Measurements from ENCODE around the gene ZNF398.
"Not testable (repeated sequence)": the region's sequence is repeated elsewhere in the genome, so short reads cannot be mapped to it uniquely, and the experiment has no call there.

The ZNF398 gene

DNA sequence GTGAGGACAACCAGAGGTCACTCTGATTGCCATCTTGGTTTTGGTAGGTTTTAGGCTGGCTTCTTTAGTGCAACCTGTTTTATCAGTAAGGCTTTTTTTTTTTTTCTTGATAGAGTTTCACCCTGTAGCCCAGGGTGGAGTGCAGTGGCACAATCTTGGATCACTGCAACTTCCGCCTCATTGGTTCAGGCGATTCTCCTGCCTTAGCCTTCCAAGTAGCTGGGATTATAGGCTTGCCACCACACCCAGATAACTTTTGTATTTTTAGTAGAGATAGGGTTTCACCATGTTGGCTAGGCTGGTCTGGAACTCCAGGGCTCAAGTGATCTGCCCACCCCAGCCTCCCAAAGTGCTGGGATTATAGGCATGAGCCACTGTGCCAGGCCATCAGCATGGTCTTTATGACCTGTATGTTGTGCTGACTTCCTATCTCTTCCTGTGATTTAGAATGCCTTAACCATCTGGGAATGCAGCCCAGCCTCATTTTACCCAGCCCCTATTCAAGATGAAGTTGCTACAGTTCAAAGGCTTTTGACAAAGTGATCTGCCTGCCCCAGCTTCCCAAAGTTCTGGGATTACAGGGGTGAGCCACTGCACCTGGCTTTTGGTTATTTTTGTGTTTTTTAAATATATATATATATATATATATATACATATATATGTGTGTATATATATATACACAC, 14.1 kb upstream of the ZNF398 start:
- peaks cover 2% of the 10 kb centered on the region; the same call in 1 of the 2 replicates for H3K4me1 ChIP-seq
- in situ Hi-C loops (cut with MboI; ENCODE audit: low sequenced_read_pairs), result no loop called here
- DNase-seq (ENCODE audit: low spot score in 2 of 2), result no peak
- no peak overlapping the region for H3K4me3 ChIP-seq
- H3K27me3 ChIP-seq (ENCODE audit: low read depth), result no peaks in the 10 kb centered on the region
- H3K36me3 ChIP-seq (replicated peaks), result peaks cover 32% of the 10 kb centered on the region
- peaks cover 15% of the 10 kb centered on the region; the same call in 1 of the 2 replicates for H3K9me3 ChIP-seq

DNA sequence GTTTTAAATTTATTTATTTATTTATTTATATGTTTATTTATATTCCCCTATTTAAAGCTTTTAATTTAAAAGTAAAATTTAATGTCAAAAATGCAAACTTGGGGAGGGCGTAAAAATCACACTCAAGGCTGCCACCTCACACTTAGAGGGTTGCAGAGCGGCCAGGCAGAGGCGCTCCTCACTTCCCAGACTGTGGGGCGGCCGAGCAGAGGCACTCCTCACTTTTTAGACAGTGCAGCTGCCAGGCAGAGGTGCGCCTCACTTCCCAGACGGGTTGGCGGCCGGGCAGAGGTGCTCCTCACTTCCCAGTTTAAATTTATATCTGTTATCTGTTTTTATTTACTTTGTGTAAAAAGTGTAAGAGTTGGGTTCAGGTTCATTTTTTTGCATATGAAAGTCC, 11.1 kb upstream of the ZNF398 start:
- no peaks in the 10 kb centered on the region for H3K27me3 ChIP-seq (ENCODE audit: low read depth)
- H3K4me1 ChIP-seq, result no peaks in the 10 kb centered on the region
- no peak for DNase-seq (ENCODE audit: low spot score in 2 of 2)
- H3K9me3 ChIP-seq, result peaks cover 3% of the 10 kb centered on the region; the same call in 1 of the 2 replicates
- in situ Hi-C loops (cut with MboI; ENCODE audit: low sequenced_read_pairs), result no loop called here
- H3K36me3 ChIP-seq (replicated peaks), result peaks cover 8% of the 10 kb centered on the region
- H3K4me3 ChIP-seq, result no peak overlapping the region

DNA sequence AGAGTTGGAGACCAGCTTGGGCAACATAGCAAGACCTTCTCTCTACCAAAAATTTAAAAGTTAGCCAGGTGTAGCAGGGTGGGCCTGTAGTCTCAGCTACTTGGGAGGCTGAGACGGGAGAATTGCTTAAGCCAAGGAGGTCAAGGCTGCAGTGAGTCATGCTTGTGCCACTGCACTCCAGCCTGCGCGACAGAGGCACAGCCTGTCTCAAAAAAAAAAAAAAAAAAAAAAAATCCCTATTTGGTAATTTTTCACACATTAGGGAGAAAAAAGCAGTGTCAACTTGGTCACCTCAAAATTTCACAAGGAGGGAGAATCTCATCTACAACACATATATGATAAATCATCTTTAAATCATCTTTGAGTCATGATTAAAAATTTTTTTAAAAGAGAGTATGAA, 6.4 kb upstream of the ZNF398 start:
- Histone ChIP-seq H3K9me3 (no peaks in the 10 kb centered on the region), H3K36me3 (replicated peaks) (no peaks in the 10 kb centered on the region), H3K4me3 (no peak overlapping the region), H3K27me3 (ENCODE audit: low read depth) (no peaks in the 10 kb centered on the region), H3K4me1 (peaks cover 16% of the 10 kb centered on the region)
- no peak for DNase-seq (ENCODE audit: low spot score in 2 of 2)
- in situ Hi-C loops (cut with MboI; ENCODE audit: low sequenced_read_pairs), result no loop called here

DNA sequence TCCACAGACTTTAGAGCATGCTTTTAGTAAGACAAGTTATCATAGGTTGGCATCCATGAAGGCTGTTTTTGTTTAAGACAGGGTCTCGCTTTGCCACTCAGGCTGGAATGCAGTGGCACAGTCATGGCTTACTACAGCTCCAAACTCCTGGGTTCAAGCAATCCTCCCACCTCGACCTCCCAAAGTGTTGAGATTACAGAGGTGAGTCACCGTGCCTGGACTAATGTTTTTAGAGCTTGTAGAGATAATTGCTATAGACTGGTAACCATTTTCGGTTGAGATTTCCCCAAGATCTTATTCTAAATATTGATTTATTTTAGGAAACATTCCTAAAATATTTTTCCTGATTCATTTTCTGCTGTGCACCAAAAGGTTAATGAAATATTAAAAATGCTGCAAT, 5.4 kb upstream of the ZNF398 start:
- in situ Hi-C loops (cut with MboI; ENCODE audit: low sequenced_read_pairs), result no loop called here
- Histone ChIP-seq H3K36me3 (replicated peaks) (no peaks in the 10 kb centered on the region), H3K4me3 (no peak overlapping the region), H3K27me3 (ENCODE audit: low read depth) (no peaks in the 10 kb centered on the region), H3K9me3 (no peaks in the 10 kb centered on the region), H3K4me1 (peaks cover 25% of the 10 kb centered on the region)
- DNase-seq (ENCODE audit: low spot score in 2 of 2), result no peak

DNA sequence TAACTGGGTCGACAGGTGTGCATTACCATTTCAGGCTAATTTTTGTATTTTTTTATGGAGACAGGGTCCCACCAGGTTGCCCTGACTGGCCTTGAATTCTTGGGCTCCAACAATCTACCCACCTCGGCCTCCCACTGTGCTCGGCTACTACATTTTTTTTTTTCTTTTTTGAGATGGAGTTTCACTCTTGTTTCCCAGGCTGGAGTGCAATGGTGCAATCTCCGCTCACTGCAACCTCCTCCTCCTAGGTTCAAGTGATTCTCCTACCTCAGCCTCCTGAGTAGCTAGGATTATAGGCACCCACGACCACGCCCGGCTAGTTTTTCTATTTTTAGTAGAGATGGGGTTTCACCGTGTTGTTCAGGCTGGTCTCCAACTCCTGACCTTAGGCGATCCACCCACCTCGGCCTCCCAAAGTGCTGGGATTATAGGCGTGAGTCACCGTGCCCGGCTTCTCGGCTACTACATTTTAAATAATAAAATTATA, 2.8 kb upstream of the ZNF398 start:
- H3K4me3 ChIP-seq; H3K9me3 ChIP-seq; H3K36me3 ChIP-seq (replicated peaks); in situ Hi-C loops (cut with MboI; ENCODE audit: low sequenced_read_pairs); H3K27me3 ChIP-seq (ENCODE audit: low read depth): not testable (repeated sequence)
- H3K4me1 ChIP-seq, result peaks cover 26% of the 10 kb centered on the region
- peak in 1 of 2 experiments; percentile 53 for DNase-seq (ENCODE audit: low spot score in 2 of 2)

DNA sequence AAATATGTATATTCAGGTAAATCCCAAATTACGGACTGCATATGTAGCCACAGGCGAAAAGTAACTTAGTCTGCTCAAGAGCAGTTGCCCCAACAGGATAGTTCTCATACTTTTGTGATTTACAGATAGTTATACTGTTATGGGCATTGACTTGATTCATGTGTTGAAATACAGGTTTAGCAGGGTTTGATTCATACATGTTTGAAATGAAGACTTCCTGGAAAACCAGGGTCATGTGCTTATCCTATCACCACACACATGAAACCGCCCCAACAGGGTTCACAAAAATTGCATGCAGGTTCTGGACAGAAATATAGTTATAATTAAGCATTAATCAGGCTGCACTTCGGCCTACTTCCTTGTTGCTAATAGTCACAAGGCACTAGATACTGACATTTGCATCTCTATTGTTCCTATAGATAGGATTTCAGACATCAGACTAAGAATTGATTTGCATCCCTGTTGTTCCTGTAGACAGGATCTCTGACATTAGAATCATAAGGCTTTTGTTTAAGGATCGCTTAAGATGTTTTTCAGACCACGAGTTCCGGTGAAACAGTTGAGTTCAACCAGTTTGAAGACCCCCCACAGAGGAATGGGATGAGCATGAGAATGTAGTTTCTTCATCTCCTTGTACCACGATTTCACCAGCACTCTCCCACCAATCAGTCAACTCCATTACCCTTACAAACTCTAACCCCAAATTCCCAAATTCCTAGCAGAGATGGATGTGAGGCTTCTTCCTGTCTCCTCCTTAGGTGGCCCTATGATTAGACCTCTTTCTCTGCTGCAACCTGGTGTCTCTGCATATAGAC, 2.0 kb upstream of the ZNF398 start:
- in situ Hi-C loops (cut with MboI; ENCODE audit: low sequenced_read_pairs), result no loop called here
- Histone ChIP-seq H3K9me3 (no peaks in the 10 kb centered on the region), H3K36me3 (replicated peaks) (no peaks in the 10 kb centered on the region), H3K4me1 (peaks cover 26% of the 10 kb centered on the region), H3K4me3 (no peak overlapping the region), H3K27me3 (ENCODE audit: low read depth) (no peaks in the 10 kb centered on the region)
- DNase-seq (ENCODE audit: low spot score in 2 of 2), result peak; percentile 38 to 87

DNA sequence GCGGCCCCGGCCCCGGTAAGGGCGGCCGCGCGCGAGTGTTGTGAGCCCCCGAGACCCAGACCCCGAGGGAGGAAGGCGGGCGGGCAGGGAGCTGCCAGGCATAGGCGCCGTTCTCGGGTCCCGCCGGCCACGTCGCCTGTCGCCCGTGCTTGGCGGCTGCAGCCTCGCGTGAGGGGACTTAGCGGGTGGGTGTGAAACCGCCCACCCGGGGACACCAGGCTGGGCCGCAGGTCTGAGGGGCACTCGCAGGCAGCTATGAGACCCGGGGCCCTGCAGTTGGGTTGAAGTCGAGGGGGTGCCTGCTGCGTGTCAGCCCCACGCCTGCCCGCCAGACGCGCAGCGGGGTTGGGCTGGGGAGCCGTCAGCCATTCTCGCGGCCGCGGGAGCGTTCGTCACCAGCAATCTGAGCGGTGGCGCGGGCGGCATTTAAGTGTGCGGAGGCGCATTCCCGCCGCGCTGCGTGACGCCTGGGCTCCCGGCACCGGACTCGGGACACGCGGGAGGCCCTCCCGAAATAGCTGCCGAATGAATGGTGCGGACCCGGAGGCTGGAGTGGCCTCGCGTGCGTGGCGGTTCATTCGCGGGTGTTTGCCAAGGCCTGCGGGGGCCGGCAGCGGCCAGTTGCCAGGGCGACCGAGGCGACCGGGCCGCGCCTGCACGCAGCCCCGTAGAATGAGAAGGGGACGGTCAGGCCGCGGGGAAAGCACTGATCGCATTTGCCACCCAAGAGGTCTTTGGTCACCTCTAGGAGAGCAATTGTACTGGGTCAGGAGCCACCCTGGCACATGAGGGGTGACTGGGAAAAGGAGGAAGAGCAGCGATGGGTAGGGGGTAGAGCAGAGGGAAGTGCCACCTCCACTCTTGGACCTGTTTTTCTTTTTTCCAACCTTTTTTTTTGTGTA, 750 bp downstream of the ZNF398 start:
- in situ Hi-C loops (cut with MboI; ENCODE audit: low sequenced_read_pairs), result no loop called here
- H3K9me3 ChIP-seq, result no peaks in the 10 kb centered on the region
- H3K36me3 ChIP-seq (replicated peaks), result no peaks in the 10 kb centered on the region
- H3K27me3 ChIP-seq (ENCODE audit: low read depth), result no peaks in the 10 kb centered on the region
- H3K4me3 ChIP-seq, result peak overlapping the region; percentile 85
- H3K4me1 ChIP-seq, result peaks cover 26% of the 10 kb centered on the region
- DNase-seq (ENCODE audit: low spot score in 2 of 2), result peak in 1 of 2 experiments; percentile 63

DNA sequence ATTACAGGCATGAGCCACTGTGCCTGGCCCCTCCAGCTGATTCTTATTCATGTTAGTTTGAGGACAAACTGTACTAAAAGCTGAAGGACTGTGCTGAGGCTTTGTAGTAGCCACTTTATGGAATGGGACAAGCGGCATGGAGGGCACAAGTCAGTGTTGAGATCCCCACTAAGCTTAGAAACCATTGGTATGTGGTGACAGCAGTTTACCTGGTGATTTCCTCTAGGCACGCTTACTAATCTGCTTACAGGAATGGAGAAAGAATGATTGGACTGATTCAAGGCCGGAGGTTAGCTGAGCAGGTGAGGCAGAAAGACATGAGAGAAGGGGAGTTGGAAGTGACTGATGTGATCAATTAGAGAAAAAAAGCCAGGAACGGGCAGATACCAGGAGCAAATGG, 3.7 kb downstream of the ZNF398 start:
- in situ Hi-C loops (cut with MboI; ENCODE audit: low sequenced_read_pairs), result no loop called here
- DNase-seq (ENCODE audit: low spot score in 2 of 2), result no peak
- Histone ChIP-seq H3K27me3 (ENCODE audit: low read depth) (no peaks in the 10 kb centered on the region), H3K36me3 (replicated peaks) (peaks cover 22% of the 10 kb centered on the region), H3K4me3 (no peak overlapping the region), H3K9me3 (no peaks in the 10 kb centered on the region), H3K4me1 (peaks cover 9% of the 10 kb centered on the region)

DNA sequence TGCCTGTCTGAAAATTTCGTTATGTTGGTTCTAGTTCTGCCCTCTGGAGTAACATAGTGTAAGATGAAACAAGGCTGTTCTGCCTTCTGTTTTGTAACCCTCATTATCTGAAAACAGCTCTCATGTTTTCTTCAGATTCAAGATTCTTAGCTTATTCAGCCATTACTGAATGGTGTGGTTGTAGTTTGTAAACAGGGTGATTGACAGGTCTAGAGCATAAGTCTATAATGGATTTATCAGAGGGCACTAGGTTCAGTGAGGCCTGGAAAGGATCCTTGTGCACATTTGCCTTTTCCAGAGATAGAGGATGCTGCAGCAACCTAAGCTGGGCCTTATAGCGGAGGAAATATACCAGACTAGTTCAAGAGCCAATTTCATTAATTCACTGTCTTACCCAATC, 6.1 kb downstream of the ZNF398 start:
- in situ Hi-C loops (cut with MboI; ENCODE audit: low sequenced_read_pairs), result no loop called here
- no peak overlapping the region for H3K4me3 ChIP-seq

DNA sequence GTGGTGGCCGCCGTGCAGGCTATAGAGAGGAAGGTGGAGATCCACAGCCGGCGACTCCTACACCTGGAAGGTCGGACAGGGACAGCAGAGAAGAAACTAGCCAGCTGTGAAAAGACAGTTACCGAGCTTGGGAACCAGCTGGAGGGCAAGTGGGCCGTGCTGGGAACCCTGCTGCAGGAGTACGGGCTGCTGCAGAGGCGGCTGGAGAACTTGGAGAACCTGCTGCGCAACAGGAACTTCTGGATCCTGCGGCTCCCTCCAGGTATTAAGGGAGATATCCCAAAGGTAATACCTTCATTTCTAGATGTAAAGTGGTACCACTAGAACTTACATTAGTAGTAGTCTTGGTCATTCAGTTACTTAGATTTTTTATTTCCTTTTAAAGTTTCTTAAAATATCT, 6.8 kb downstream of the ZNF398 start:
- H3K9me3 ChIP-seq, result no peaks in the 10 kb centered on the region
- no peak for DNase-seq (ENCODE audit: low spot score in 2 of 2)
- H3K4me3 ChIP-seq, result no peak overlapping the region
- H3K36me3 ChIP-seq (replicated peaks), result peaks cover 32% of the 10 kb centered on the region
- H3K4me1 ChIP-seq, result no peaks in the 10 kb centered on the region
- in situ Hi-C loops (cut with MboI; ENCODE audit: low sequenced_read_pairs), result no loop called here
- H3K27me3 ChIP-seq (ENCODE audit: low read depth), result no peaks in the 10 kb centered on the region

More for the DNA sequence above, 6.1 kb downstream of the ZNF398 start:
- no peak for DNase-seq (ENCODE audit: low spot score in 2 of 2)
- Histone ChIP-seq H3K27me3 (ENCODE audit: low read depth) (no peaks in the 10 kb centered on the region), H3K4me1 (no peaks in the 10 kb centered on the region), H3K36me3 (replicated peaks) (peaks cover 32% of the 10 kb centered on the region), H3K9me3 (no peaks in the 10 kb centered on the region)

DNA sequence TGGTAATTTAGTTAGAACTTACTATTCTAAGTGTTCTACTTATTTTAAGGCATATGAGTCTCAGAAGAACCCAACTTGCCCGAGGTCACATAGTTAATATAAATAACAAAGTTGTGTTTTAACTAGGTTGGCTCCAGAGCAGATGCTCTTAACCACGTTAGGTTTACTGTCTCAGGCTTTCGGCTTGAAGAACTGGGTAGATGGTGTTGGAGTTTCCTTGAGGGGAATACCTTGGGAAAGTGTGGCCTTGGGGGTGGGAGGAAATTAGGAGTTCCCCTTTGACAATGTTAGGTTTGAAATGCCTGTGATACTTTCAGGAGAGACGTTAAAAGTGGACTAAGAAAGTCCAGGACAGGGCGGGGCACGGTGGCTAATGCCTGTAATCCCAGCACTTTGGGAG, 9.6 kb downstream of the ZNF398 start:
- no peaks in the 10 kb centered on the region for H3K4me1 ChIP-seq
- in situ Hi-C loops (cut with MboI; ENCODE audit: low sequenced_read_pairs), result no loop called here
- H3K9me3 ChIP-seq, result no peaks in the 10 kb centered on the region
- no peaks in the 10 kb centered on the region for H3K27me3 ChIP-seq (ENCODE audit: low read depth)
- peaks cover 48% of the 10 kb centered on the region for H3K36me3 ChIP-seq (replicated peaks)
- H3K4me3 ChIP-seq, result no peak overlapping the region
- no peak for DNase-seq (ENCODE audit: low spot score in 2 of 2)

DNA sequence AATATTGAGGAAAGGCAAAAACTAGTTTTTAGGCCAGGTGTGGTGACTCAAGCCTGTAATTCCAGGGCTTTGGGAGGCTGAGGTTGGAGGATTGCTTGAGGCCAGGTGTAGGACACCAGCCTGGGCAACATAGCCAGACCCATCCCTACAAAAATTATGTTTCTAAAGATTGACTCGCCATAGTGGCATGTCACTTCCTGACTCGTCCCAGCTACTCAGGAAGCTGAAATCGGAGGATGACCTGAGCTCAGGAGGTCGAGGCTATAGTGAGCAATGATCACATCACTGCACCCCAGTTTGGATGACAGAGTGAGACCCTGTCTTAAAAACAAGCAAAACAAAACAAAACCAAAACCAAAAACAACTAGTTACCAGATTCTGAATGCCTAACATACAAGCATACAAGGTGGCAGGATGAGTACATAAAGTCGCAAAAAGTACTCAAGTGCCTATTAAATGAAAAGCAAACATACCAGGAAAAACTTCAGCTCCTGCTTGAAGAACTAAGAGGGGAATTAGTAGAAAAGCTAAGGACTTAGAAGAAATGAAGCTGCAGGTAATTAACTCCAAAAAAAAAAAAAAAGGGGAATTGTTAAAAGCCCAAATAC, 14.1 kb downstream of the ZNF398 start:
- DNase-seq (ENCODE audit: low spot score in 2 of 2), result no peak
- Histone ChIP-seq H3K4me3 (no peak overlapping the region), H3K9me3 (no peaks in the 10 kb centered on the region), H3K36me3 (replicated peaks) (peaks cover 58% of the 10 kb centered on the region), H3K4me1 (no peaks in the 10 kb centered on the region), H3K27me3 (ENCODE audit: low read depth) (no peaks in the 10 kb centered on the region)
- in situ Hi-C loops (cut with MboI; ENCODE audit: low sequenced_read_pairs), result no loop called here

DNA sequence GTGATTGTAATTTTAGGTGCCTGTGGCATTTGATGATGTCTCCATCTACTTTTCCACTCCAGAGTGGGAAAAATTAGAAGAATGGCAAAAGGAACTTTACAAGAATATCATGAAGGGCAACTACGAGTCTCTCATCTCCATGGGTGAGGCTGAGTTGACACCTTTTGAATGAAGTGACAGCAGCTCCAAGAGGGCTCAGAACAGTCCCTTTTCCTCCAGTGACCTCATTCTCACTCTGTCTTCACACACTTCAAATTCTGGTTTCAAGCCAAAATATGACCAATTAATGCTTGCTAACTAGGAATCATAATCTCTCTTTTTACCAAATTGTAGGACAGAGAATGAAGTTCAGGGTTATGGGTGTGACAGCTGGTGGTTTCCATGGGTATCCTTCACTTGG, 18.9 kb downstream of the ZNF398 start:
- Histone ChIP-seq H3K4me3 (no peak overlapping the region), H3K36me3 (replicated peaks) (peaks cover 79% of the 10 kb centered on the region), H3K4me1 (no peaks in the 10 kb centered on the region), H3K27me3 (ENCODE audit: low read depth) (no peaks in the 10 kb centered on the region), H3K9me3 (no peaks in the 10 kb centered on the region)
- no peak for DNase-seq (ENCODE audit: low spot score in 2 of 2)
- in situ Hi-C loops (cut with MboI; ENCODE audit: low sequenced_read_pairs), result no loop called here

All from HAP-1 (cell line).